Ascending aorta (tissue), 2 donors: ENCODE data around the gene CAPZA1. TPM values are rescaled to one million over a fixed set of nuclear protein-coding genes. Genes with fewer than 3 reads are reported as not detected.

ENCODE experiments used
- DNase-seq, 2 donors: peaks; one replicate each; pipeline ENCODE4 v3.0.0-alpha.2; 2019; ENCODE audit warnings: low spot score in 2 of 2
- H3K27ac ChIP-seq, 2 donors: fragments of 200-600 bp; sonication (generic); one replicate each; pipeline ENCODE4 v1.5.1; 2016 to 2017; ENCODE audit warnings: mild to moderate bottlenecking in 1 of 2
- H3K27me3 ChIP-seq: fragments of 200-600 bp; sonication (generic); one replicate; pipeline ENCODE4 v1.5.1; 2017
- H3K36me3 ChIP-seq, 2 donors: fragments of 200-600 bp; sonication (generic); one replicate each; pipeline ENCODE4 v1.5.1; 2016
- H3K4me1 ChIP-seq, 2 donors: fragments of 200-600 bp; sonication (generic); one replicate each; pipeline ENCODE4 v1.5.1; 2016 to 2017; ENCODE audit warnings: mild to moderate bottlenecking in 1 of 2
- H3K4me3 ChIP-seq, 2 donors: fragments of 200-600 bp; sonication (generic); one replicate each; pipeline ENCODE4 v1.5.1; 2016 to 2017; ENCODE audit warnings: mild to moderate bottlenecking in 1 of 2
- H3K9me3 ChIP-seq, 2 donors: fragments of 200-600 bp; sonication (generic); one replicate each; pipeline ENCODE4 v1.5.1; 2016
- CTCF ChIP-seq, 3 experiments: fragments of 200-600 bp in 2 of 3; fragments of 450-650 bp in 1 of 3; sonication (generic) in 2 of 3; IDR thresholded peaks; one replicate each; pipeline ENCODE4 v1.5.1; 2016 to 2019; ENCODE audit warnings: antibody characterized with exemption in 3 of 3, mild to moderate bottlenecking in 1 of 3, moderate library complexity in 1 of 3
- intact Hi-C: fragments of 100-400 bp; cut with DNase I; formaldehyde crosslinking; loops from one replicate; pipeline ENCODE4 v1.15.1; 2023
- total RNA-seq: library from RNA; depleted of rRNA; stranded (reverse); fragments of >200 nt; gene quantifications from one replicate; pipeline ENCODE4 v1.1.0, GENCODE V29; 2016

CAPZA1 gene
- total RNA-seq: 53.5 TPM

- H3K27me3 ChIP-seq: no peaks in the 10 kb centered on the region
- H3K4me1 ChIP-seq: peaks cover 5 to 22% of the 10 kb centered on the region in 2 donors
- no peak for TF ChIP-seq CTCF (IDR thresholded peaks at IDR 0.05)
- DNase-seq: peak; percentile 72 to 95
- H3K27ac ChIP-seq: peak within 1 kb of the TSS; percentile 96 to 100
- H3K9me3 ChIP-seq: no peaks in the 10 kb centered on the region
- intact Hi-C loops: loop anchor here (1.0 to 5.0 kb wide), 7 partner anchors 55 to 335 kb away; partner anchors contain the start of genes MOV10, PPM1J and RHOC
- peak within 1 kb of the TSS; percentile 83 to 84 for H3K4me3 ChIP-seq
- H3K36me3 ChIP-seq: peaks cover 0 to 8% of the 10 kb centered on the region in 2 donors
Measured at GRCh38 chr1:112619518-112620376, at the start of gene CAPZA1. CAPZA1 (plus strand) TSS chr1:112619832; CDS start chr1:112619845, 13 bp downstream.

DNA sequence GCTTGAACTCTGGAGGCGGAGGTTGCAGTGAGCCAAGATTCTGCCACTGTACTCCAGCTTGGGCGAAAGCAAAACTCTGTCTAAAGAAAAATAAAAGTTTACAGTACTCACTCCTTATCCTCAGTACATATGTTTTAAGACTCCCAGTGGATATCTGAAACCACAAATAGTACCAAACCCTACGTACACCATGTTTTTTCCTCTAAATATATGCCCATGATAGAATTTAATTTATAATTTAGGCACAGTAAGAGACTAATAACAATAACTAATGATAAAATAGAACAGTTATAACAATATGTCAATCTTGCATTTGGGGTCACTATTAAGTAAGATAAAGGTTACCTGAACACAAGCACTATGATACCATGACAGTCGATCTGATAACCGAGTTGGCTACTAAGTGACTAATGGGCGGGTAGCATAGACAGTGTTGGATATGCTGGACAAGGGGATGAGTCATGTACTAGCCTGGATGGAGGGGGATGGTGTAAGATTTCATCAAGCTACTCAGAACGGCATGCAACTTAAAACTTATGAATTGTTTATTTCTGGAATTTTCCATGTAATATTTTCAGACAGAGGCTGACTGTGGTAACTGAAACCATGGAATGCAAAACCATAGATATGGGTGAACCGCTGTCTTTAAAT is 44.4 kb upstream of the CAPZA1 start:
- no peak for TF ChIP-seq CTCF (IDR thresholded peaks at IDR 0.05)
- no peak for DNase-seq
- H3K9me3 ChIP-seq: no peaks in the 10 kb centered on the region
- H3K36me3 ChIP-seq: peaks cover 40 to 49% of the 10 kb centered on the region in 2 donors
- H3K4me3 ChIP-seq: no peak overlapping the region
- no peaks in the 10 kb centered on the region for H3K4me1 ChIP-seq
- no peaks in the 10 kb centered on the region for H3K27me3 ChIP-seq
- intact Hi-C loops: no loop called here
- H3K27ac ChIP-seq: no peak overlapping the region

- TF ChIP-seq CTCF (IDR thresholded peaks at IDR 0.05): no peak
- Histone ChIP-seq H3K4me3 (no peak overlapping the region), H3K27me3 (no peaks in the 10 kb centered on the region), H3K36me3 (peaks cover 49 to 57% of the 10 kb centered on the region in 2 donors), H3K4me1 (no peaks in the 10 kb centered on the region), H3K9me3 (no peaks in the 10 kb centered on the region), H3K27ac (no peak overlapping the region)
- intact Hi-C loops: no loop called here
- no peak for DNase-seq
Measured at GRCh38 chr1:112576240-112576639, 43.4 kb upstream of the CAPZA1 start.

DNA sequence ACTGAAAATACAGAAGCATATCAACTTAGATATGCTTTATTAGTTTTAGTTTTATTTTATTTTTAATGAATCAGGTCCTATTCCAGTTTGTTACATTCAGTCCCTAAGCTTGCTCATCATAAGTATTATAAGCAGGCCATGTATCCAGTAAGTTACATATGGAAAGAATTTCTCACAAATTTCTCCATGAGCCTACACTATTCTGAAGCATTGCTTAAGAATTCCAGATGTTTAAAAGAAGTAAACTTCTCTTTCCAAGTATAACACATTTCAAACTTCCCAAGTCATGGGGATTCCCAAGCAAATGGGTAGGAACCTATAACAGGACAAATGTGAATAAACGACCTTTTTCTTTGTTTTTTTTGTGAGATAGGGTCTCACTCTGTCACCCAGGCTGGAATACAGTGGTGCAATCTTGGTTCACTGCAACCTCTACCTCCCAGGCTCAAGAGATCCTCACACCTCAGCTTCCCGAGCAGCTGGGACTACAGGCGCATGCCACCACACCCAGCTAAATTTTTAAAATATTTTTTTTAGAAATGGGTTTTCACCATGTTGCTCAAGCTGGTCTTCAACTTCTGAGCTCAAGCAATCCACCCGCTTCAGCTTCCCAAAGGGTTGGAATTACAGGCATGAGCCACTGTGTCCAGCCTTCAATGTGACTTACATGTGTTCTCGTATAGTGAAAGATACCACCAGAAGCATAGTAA is 39.7 kb upstream of the CAPZA1 start:
- H3K27ac ChIP-seq: no peak overlapping the region
- no peak overlapping the region for H3K4me3 ChIP-seq
- no peak for DNase-seq
- no peak for TF ChIP-seq CTCF (IDR thresholded peaks at IDR 0.05)
- no peaks in the 10 kb centered on the region for H3K4me1 ChIP-seq
- H3K27me3 ChIP-seq: no peaks in the 10 kb centered on the region
- intact Hi-C loops: no loop called here
- H3K36me3 ChIP-seq: peaks cover 39 to 51% of the 10 kb centered on the region in 2 donors
- no peaks in the 10 kb centered on the region for H3K9me3 ChIP-seq

DNA sequence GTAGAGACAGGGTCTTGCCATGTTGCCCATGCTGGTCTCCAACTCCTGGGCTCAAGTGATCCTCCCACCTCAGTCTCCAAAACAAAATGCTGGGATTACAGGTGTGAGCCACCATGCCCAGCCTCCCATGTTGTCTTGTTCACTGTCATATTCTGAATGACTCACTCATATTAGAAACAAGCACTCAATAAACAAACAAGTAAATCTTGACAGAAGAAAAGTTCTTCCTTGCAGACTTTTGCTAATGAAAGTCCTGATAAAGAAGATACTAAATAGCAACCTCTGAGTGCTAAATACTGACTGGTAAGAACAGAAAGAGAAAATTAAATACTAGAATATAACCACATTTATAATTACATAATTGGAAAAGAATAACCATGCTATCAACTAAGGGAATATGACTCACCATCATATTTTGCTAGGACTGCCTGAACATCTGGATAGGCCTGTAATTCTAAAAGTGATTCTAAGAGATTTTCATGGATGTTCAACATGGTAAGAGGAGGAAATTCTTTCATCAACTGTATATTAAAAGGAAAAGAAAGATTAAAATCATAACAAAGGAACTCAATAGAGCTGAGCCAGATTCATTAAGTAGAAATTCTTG is 37.9 kb upstream of the CAPZA1 start:
- Histone ChIP-seq H3K4me1 (no peaks in the 10 kb centered on the region), H3K27me3 (no peaks in the 10 kb centered on the region), H3K36me3 (peaks cover 30 to 33% of the 10 kb centered on the region in 2 donors), H3K4me3 (no peak overlapping the region), H3K27ac (no peak overlapping the region), H3K9me3 (no peaks in the 10 kb centered on the region)
- no peak for TF ChIP-seq CTCF (IDR thresholded peaks at IDR 0.05)
- DNase-seq: no peak
- intact Hi-C loops: no loop called here
